Measurements from ENCODE around the gene INPP5D.

INPP5D gene

GRCh38 chr2:233131936-233132720 lies 72.0 kb downstream of the INPP5D start:
- H3F3A ChIP-seq (ENCODE audit: insufficient read depth), result no peaks in the 10 kb centered on the region; the same call in 1 of the 2 replicates
- no peak overlapping the region for H3K4me3 ChIP-seq (ENCODE audit: insufficient read depth, low read length, poor library complexity, severe bottlenecking)
- no peak overlapping the region for H3K27ac ChIP-seq (ENCODE audit: low read depth, low read length)
- TF ChIP-seq, protein P1, sequence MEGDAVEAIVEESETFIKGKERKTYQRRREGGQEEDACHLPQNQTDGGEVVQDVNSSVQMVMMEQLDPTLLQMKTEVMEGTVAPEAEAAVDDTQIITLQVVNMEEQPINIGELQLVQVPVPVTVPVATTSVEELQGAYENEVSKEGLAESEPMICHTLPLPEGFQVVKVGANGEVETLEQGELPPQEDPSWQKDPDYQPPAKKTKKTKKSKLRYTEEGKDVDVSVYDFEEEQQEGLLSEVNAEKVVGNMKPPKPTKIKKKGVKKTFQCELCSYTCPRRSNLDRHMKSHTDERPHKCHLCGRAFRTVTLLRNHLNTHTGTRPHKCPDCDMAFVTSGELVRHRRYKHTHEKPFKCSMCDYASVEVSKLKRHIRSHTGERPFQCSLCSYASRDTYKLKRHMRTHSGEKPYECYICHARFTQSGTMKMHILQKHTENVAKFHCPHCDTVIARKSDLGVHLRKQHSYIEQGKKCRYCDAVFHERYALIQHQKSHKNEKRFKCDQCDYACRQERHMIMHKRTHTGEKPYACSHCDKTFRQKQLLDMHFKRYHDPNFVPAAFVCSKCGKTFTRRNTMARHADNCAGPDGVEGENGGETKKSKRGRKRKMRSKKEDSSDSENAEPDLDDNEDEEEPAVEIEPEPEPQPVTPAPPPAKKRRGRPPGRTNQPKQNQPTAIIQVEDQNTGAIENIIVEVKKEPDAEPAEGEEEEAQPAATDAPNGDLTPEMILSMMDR (IDR thresholded peaks at IDR 0.05; ENCODE audit: insufficient read depth, low read length, poor library complexity, severe bottlenecking), result no peak
- no peak for TF ChIP-seq EZH2phosphoT487 (conservative IDR thresholded peaks at IDR 0.05; ENCODE audit: low read length)
- H3K9ac ChIP-seq (ENCODE audit: low read length), result no peak overlapping the region
- no peak overlapping the region for H3K4me2 ChIP-seq (ENCODE audit: low read depth, low read length, poor library complexity, severe bottlenecking)
- H4K20me1 ChIP-seq (ENCODE audit: low read depth, low read length), result no peaks in the 10 kb centered on the region
- no peaks in the 10 kb centered on the region for H3K9me2 ChIP-seq (replicated peaks; ENCODE audit: insufficient read depth, low read length)
- H3K9me3 ChIP-seq (ENCODE audit: insufficient read depth, low read length), result no peaks in the 10 kb centered on the region
- peaks cover under 1% of the 10 kb centered on the region; the same call in 1 of the 2 replicates for H3K79me2 ChIP-seq (ENCODE audit: insufficient read depth, low read length)
- H3K27me3 ChIP-seq (ENCODE audit: low read length), result no peaks in the 10 kb centered on the region
- H3K36me3 ChIP-seq (ENCODE audit: low read length), result peaks cover 51% of the 10 kb centered on the region
- no peak overlapping the region for H2AFZ ChIP-seq (ENCODE audit: low read depth, low read length, severe bottlenecking)

DNA sequence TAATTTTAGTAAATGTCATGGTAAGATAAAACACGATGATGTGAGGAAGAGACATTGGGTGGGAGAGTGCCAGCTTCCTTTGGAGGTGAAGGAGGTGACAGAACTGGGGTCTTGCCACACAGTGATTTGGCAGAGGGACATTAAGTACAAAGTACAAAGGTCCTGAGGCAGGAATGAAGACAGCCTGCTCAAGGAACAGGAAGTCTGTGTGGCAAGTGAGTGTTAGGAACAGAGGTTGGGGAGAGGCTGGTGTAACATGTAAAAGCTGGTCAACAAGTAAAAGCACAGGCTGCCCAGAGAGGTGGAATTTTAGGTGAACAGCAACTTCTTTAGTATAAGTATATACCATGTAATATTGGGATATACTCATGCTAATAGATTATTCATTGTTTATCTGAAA lies 73.1 kb downstream of the INPP5D start:
- TF ChIP-seq EZH2phosphoT487 (conservative IDR thresholded peaks at IDR 0.05; ENCODE audit: low read length), result no peak
- TF ChIP-seq, protein P1 (IDR thresholded peaks at IDR 0.05; ENCODE audit: insufficient read depth, low read length, poor library complexity, severe bottlenecking), result no peak
- no peaks in the 10 kb centered on the region for H4K20me1 ChIP-seq (ENCODE audit: low read depth, low read length)
- no peak overlapping the region for H2AFZ ChIP-seq (ENCODE audit: low read depth, low read length, severe bottlenecking)
- no peak overlapping the region for H3K4me3 ChIP-seq (ENCODE audit: insufficient read depth, low read length, poor library complexity, severe bottlenecking)
- H3K9me2 ChIP-seq (replicated peaks; ENCODE audit: insufficient read depth, low read length), result no peaks in the 10 kb centered on the region
- H3F3A ChIP-seq (ENCODE audit: insufficient read depth), result no peaks in the 10 kb centered on the region; the same call in 1 of the 2 replicates
- H3K4me2 ChIP-seq (ENCODE audit: low read depth, low read length, poor library complexity, severe bottlenecking), result no peak overlapping the region
- H3K27me3 ChIP-seq (ENCODE audit: low read length), result no peaks in the 10 kb centered on the region
- no peaks in the 10 kb centered on the region for H3K79me2 ChIP-seq (ENCODE audit: insufficient read depth, low read length)
- H3K36me3 ChIP-seq (ENCODE audit: low read length), result peaks cover 52% of the 10 kb centered on the region
- no peaks in the 10 kb centered on the region for H3K9me3 ChIP-seq (ENCODE audit: insufficient read depth, low read length)
- H3K9ac ChIP-seq (ENCODE audit: low read length), result no peak overlapping the region
- H3K27ac ChIP-seq (ENCODE audit: low read depth, low read length), result no peak overlapping the region

GRCh38 chr2:233135421-233135820 lies 75.3 kb downstream of the INPP5D start:
- Histone ChIP-seq H3K9ac (ENCODE audit: low read length) (no peak overlapping the region), H3K36me3 (ENCODE audit: low read length) (peaks cover 56% of the 10 kb centered on the region), H3K79me2 (ENCODE audit: insufficient read depth, low read length) (no peaks in the 10 kb centered on the region), H3K27ac (ENCODE audit: low read depth, low read length) (no peak overlapping the region), H3K27me3 (ENCODE audit: low read length) (no peaks in the 10 kb centered on the region), H3K9me2 (replicated peaks; ENCODE audit: insufficient read depth, low read length) (no peaks in the 10 kb centered on the region), H3K4me3 (ENCODE audit: insufficient read depth, low read length, poor library complexity, severe bottlenecking) (no peak overlapping the region), H2AFZ (ENCODE audit: low read depth, low read length, severe bottlenecking) (no peak overlapping the region), H3K4me2 (ENCODE audit: low read depth, low read length, poor library complexity, severe bottlenecking) (no peak overlapping the region), H4K20me1 (ENCODE audit: low read depth, low read length) (no peaks in the 10 kb centered on the region), H3K9me3 (ENCODE audit: insufficient read depth, low read length) (no peaks in the 10 kb centered on the region), H3F3A (ENCODE audit: insufficient read depth) (no peaks in the 10 kb centered on the region; the same call in 1 of the 2 replicates)
- TF ChIP-seq EZH2phosphoT487 (conservative IDR thresholded peaks at IDR 0.05; ENCODE audit: low read length), result no peak
- TF ChIP-seq, protein P1 (IDR thresholded peaks at IDR 0.05; ENCODE audit: insufficient read depth, low read length, poor library complexity, severe bottlenecking), result no peak

All from SU-DHL-6 (cell line).